Mucosa of stomach (tissue), 1 donor: Measurements from ENCODE around the gene ARHGAP21.

Experiments
- H3K27me3 ChIP-seq: one replicate; pipeline ENCODE4 v1.7.0; 2013; ENCODE audit warnings: mild to moderate bottlenecking, low read length; ENCODE audit not compliant: control insufficient read depth, insufficient read depth
- H3K36me3 ChIP-seq: one replicate; pipeline ENCODE4 v1.7.0; 2013; ENCODE audit warnings: low read length; ENCODE audit not compliant: control insufficient read depth, insufficient read depth
- H3K4me1 ChIP-seq: one replicate; pipeline ENCODE4 v1.7.0; 2013; ENCODE audit warnings: mild to moderate bottlenecking, low read length; ENCODE audit not compliant: control insufficient read depth, insufficient read depth
- H3K4me3 ChIP-seq: one replicate; pipeline ENCODE4 v1.7.0; 2013; ENCODE audit warnings: low read length
- H3K9ac ChIP-seq: one replicate; pipeline ENCODE4 v1.7.0; 2013; ENCODE audit warnings: mild to moderate bottlenecking, low read length, moderate library complexity
- H3K9me3 ChIP-seq: one replicate; pipeline ENCODE4 v1.7.0; 2013; ENCODE audit warnings: mild to moderate bottlenecking, low read length, moderate library complexity; ENCODE audit not compliant: control insufficient read depth
- donor health status: Pancreatic carcinoma.

The ARHGAP21 gene

DNA sequence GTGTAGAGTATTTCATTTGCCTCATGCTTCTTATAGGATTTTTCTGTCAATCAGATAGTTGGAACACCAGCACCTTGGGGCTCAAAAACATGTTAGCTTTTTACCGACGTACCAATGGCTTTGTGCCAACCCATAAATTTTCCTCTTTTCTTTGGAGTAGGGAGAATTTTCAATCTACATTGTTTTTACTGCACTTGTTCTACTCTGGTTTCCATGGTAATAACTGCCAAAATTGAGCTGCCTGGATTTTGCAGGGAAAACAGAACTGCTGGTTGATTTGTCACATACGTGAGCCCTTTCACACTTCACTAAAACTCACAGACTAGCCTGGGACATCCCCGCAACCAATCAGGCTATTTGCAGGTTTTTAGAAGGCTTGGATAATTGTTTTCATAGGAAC lies 189.7 kb downstream of the ARHGAP21 start:
- no peak overlapping the region for H3K4me3 ChIP-seq
- no peaks in the 10 kb centered on the region for H3K4me1 ChIP-seq
- peaks cover 9% of the 10 kb centered on the region for H3K36me3 ChIP-seq
- no peaks in the 10 kb centered on the region for H3K9me3 ChIP-seq
- no peak overlapping the region for H3K9ac ChIP-seq
- no peaks in the 10 kb centered on the region for H3K27me3 ChIP-seq
